ENCODE measurements around the gene NCOR2.

The NCOR2 gene

DNA sequence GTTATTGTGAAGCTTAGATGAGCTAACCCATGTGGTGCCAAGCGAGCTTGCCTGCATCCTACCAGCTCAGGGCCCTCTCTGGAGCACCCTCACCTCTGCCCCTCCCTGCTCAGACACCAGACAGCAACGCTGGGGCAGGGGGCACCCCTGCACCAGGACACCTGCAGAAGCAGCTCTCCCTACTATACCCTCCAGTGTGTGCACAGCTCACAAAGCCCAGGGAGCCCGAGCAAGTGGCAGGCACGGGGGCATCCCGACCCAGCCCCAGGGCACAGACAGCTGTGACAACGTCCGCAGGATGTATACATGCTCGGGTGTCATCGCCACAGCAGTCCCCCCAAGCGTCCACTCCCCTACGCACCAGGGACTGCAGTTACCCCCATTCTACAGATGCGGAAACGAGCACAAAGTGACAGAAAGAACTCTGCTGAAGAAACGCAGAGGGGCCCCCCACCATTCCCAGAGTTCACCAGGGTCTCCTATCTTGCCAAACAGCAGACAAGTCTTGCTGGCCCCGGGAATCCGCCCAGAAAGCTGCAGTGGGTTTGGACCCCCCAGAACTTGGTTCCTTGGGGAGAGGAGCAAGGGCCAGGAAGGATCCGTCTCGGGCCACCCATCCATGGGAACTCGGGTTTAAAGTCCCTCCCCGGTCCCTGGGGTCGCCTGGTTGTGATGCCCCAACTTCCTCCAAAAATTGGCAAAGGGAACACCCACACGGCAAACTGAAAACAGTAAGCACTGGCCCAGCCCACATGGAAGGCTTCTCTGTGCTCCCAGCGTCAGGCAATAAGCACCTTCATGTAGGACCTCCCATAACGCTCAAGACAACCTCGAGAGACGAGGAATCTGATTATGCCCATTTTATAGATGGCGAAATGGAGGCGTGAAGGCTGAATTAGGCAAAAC is 12.0 kb downstream of the NCOR2 start:
- Histone ChIP-seq H3K36me3 (ENCODE audit: insufficient read depth, low read length) (no peaks in the 10 kb centered on the region), H3K27ac (no peak overlapping the region), H3K9me3 (ENCODE audit: low read depth, low read length) (no peaks in the 10 kb centered on the region), H3K4me3 (no peak overlapping the region), H3K9ac (ENCODE audit: insufficient read length) (no peak overlapping the region)
- no peak for DNase-seq (ENCODE audit: low read depth, low spot score)
- no peak for TF ChIP-seq POLR2AphosphoS5 (IDR thresholded peaks at IDR 0.05; ENCODE audit: borderline replicate concordance, low read depth, low read length)
- no peak for TF ChIP-seq FOXP2 (optimal IDR thresholded peaks at IDR 0.05; ENCODE audit: control extremely low read depth, extremely low read length, insufficient read depth)
- no peak for TF ChIP-seq EZH2 (IDR thresholded peaks at IDR 0.05)

DNA sequence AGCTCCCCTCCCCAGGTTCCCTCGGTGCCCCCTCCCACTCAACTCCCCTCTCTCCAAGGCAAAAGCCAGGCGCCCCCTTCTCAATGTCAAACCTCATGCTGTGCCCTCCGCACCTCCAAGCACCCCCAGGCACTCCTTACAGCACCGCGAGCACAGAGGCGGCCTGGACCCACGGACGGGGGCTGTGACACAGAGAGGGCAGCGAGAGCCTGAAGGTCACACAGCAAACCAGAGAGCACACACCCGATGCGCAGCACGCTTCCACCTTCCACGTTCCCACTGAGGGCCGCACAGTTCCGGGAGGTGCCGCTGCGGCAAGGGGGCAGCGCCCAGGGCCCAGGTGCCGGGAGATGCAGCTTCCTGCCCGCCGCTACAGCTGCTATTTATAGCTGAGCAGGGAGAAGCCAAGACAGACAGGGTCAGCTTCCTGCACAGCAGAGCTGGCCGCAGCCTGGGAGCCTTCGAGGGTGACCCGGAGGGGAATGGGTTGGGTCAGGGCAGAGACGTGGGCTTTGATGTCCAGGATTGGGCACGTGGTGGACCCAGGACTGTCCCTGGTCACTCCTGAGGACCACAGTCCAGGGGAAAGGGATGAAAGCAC is 12.9 kb downstream of the NCOR2 start:
- no peak overlapping the region for H3K27ac ChIP-seq
- no peak overlapping the region for H3K4me3 ChIP-seq
- no peaks in the 10 kb centered on the region for H3K36me3 ChIP-seq (ENCODE audit: insufficient read depth, low read length)
- no peak for TF ChIP-seq POLR2AphosphoS5 (IDR thresholded peaks at IDR 0.05; ENCODE audit: borderline replicate concordance, low read depth, low read length)
- no peak for TF ChIP-seq EZH2 (IDR thresholded peaks at IDR 0.05)
- TF ChIP-seq FOXP2 (optimal IDR thresholded peaks at IDR 0.05; ENCODE audit: control extremely low read depth, extremely low read length, insufficient read depth), result no peak
- no peak for DNase-seq (ENCODE audit: low read depth, low spot score)
- H3K9ac ChIP-seq (ENCODE audit: insufficient read length), result no peak overlapping the region
- H3K9me3 ChIP-seq (ENCODE audit: low read depth, low read length), result no peaks in the 10 kb centered on the region

DNA sequence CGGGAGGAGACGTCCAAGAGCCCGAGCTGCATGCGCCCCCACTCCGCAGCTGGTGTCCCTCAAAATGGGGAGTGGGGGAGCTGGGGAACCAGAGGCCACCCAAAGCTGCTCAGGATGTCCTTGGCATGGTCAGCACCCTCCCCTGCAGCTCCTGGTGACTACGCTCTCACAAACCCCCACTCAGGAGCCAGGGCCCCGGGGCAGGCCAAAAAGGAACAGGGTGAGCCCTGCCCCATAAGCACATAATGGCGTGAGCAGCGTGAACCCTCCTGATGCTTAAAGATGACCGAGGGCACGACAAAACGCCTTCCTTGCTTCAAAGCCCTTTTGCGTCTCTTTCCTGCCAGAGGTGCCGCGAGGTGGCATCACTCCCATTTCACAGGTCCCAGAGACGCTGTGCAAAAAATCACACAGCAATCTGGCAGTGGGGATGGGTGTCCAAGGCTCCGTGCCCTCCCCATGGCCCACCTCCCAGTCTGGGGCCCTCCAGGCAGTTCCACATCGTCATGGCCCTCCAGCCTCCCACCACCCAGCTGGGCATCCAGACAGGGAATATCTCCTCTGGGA is 13.5 kb downstream of the NCOR2 start:
- Histone ChIP-seq H3K4me3 (no peak overlapping the region), H3K27ac (peak overlapping the region; percentile 46; the same call in 1 of the 2 replicates), H3K9me3 (ENCODE audit: low read depth, low read length) (no peaks in the 10 kb centered on the region), H3K36me3 (ENCODE audit: insufficient read depth, low read length) (no peaks in the 10 kb centered on the region), H3K9ac (ENCODE audit: insufficient read length) (no peak overlapping the region)
- DNase-seq (ENCODE audit: low read depth, low spot score), result no peak
- no peak for TF ChIP-seq POLR2AphosphoS5 (IDR thresholded peaks at IDR 0.05; ENCODE audit: borderline replicate concordance, low read depth, low read length)
- no peak for TF ChIP-seq EZH2 (IDR thresholded peaks at IDR 0.05)
- TF ChIP-seq FOXP2 (optimal IDR thresholded peaks at IDR 0.05; ENCODE audit: control extremely low read depth, extremely low read length, insufficient read depth), result no peak

DNA sequence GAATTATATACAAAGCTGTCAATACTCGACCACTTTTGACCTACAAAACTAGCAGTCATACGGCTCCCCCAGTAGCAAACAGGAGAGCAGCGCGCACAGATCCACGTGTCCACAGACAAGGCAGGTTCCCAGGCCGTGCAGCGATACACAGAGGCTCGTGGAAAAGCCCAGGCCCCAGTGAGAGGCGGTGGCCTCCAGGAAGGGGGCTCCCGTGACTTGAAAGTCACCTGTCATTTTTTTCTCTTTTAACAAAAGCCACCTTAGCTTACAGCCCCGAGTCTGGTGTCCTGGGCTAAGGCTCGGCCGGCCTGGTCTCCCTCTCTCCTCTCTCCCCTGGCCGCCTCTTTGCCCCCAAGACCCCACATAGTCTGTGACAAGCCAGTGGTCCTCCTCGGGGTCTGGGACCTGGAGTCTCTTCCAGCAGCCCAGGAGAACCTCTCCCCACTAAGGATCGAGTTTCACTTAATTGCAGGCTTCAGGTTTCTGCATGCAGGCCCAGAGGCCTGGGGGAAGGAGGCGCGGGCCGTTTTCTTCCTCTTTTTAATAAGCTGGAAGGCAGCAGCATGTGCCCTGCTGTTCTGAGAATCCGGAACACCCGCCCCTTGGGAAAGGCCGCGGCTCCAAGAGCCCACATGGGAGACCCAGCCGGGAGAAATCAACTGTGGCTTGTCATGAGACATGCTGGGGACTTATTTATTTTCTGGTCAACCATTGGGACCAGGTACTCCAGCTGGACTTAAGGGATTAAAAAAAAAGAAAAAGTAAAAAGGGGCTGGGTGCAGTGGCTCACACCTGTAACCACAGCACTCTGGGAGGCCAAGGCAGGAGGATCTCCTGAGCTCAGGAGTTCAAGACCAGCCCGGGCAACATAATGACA is 15.9 kb downstream of the NCOR2 start:
- Histone ChIP-seq H3K9me3 (ENCODE audit: low read depth, low read length) (no peaks in the 10 kb centered on the region; the same call in 1 of the 2 replicates), H3K36me3 (ENCODE audit: insufficient read depth, low read length) (peaks cover 4% of the 10 kb centered on the region; the same call in 1 of the 2 replicates), H3K27ac (peak overlapping the region; percentile 88), H3K9ac (ENCODE audit: insufficient read length) (peak overlapping the region; percentile 70), H3K4me3 (peak overlapping the region; percentile 58)
- DNase-seq (ENCODE audit: low read depth, low spot score), result no peak
- TF ChIP-seq FOXP2 (optimal IDR thresholded peaks at IDR 0.05; ENCODE audit: control extremely low read depth, extremely low read length, insufficient read depth), result no peak
- peak; percentile 34; the same call in 1 of the 2 replicates for TF ChIP-seq POLR2AphosphoS5 (IDR thresholded peaks at IDR 0.05; ENCODE audit: borderline replicate concordance, low read depth, low read length)

DNA sequence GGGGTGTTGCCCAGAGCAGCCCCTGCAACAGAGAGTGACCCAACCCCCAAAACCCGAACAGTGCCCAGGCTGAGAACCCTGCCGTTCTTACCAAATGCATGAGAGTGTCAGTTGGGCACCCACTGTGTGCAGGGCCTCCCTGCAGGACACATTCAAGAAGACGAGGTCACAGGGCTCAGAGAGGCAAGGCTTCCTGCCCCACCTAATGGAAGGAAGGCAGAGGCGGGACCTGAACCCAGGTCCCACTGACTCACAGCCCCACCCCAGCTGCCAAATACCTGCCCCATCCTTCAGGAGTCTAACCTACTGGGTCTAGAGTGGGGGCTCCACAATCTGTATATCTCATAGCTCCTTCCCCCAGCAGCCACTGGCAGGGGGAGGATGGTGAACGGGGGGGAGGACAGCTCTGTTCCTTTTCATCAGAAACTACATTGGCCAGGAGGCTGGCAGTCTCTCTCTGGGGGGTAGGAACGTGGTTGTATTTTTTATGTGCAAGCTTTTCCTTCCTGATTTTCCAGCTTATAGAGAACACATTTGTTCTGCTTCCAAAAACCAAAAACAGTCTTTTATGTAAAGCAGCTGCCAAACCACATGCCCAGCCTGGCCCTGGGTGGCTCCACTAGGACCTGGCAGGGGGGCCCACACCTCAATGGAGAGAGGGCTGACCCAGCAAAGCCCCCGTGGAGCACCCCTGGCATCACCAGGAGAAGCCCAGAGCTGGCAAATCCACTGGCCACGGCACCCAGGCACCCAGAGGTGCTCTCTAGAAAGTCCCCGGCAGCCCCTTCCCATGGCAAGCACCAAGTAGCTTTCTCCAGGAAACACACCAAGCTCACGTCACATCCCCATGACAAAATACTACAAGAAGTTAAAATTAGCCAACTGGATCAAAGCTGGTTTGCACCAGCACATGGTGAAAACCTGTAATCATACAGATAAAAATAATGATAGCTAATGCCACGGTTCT is 17.0 kb downstream of the NCOR2 start:
- H3K9ac ChIP-seq (ENCODE audit: insufficient read length), result peak overlapping the region; percentile 70
- TF ChIP-seq EZH2 (IDR thresholded peaks at IDR 0.05) (no peak), FOXP2 (optimal IDR thresholded peaks at IDR 0.05; ENCODE audit: control extremely low read depth, extremely low read length, insufficient read depth) (no peak), POLR2AphosphoS5 (IDR thresholded peaks at IDR 0.05; ENCODE audit: borderline replicate concordance, low read depth, low read length) (no peak)

DNA sequence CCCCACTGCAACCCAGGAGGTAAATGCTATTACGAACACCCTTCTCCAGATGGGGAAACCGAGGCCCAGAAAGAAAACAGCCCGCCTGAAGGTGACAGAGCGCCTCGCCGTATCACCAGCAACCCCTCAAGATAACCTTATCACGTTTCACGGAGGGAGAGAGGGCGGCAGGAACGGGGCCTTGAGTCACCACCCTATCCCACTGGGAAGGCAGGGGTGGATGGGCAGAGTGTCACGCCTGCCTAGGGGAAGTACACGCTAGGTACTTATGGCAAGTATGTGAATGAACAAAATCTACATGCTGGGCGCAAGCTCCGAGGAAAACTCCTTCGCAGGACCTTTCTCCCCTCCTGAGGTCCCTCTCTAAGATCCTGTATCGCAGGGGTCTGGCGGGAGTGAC is 17.8 kb downstream of the NCOR2 start:
- H3K27ac ChIP-seq, result peak overlapping the region; percentile 88; the same call in 1 of the 2 replicates
- H3K4me3 ChIP-seq, result peak overlapping the region; percentile 58
- TF ChIP-seq FOXP2 (optimal IDR thresholded peaks at IDR 0.05; ENCODE audit: control extremely low read depth, extremely low read length, insufficient read depth) (no peak), EZH2 (IDR thresholded peaks at IDR 0.05) (no peak), POLR2AphosphoS5 (IDR thresholded peaks at IDR 0.05; ENCODE audit: borderline replicate concordance, low read depth, low read length) (no peak)
- no peak for DNase-seq (ENCODE audit: low read depth, low spot score)
- H3K36me3 ChIP-seq (ENCODE audit: insufficient read depth, low read length), result peaks cover 4% of the 10 kb centered on the region; the same call in 1 of the 2 replicates
- no peak overlapping the region for H3K9ac ChIP-seq (ENCODE audit: insufficient read length)
- no peaks in the 10 kb centered on the region; the same call in 1 of the 2 replicates for H3K9me3 ChIP-seq (ENCODE audit: low read depth, low read length)

More for the DNA sequence above, 17.0 kb downstream of the NCOR2 start:
- Histone ChIP-seq H3K36me3 (ENCODE audit: insufficient read depth, low read length) (peaks cover 4% of the 10 kb centered on the region; the same call in 1 of the 2 replicates), H3K9me3 (ENCODE audit: low read depth, low read length) (no peaks in the 10 kb centered on the region; the same call in 1 of the 2 replicates), H3K27ac (peak overlapping the region; percentile 88), H3K4me3 (peak overlapping the region; percentile 58)
- no peak for DNase-seq (ENCODE audit: low read depth, low spot score)

Data from SK-N-MC (cell line).